BJ (cell line): Measurements from ENCODE around the gene AR. TPM values are rescaled to one million over a fixed set of nuclear protein-coding genes. Genes with fewer than 3 reads are reported as not detected.

Source experiments
- CTCF ChIA-PET: fragments of 350-600 bp; formaldehyde crosslinking; extraction: SDS; loops from one replicate; lab custom pipeline; 2021; ENCODE audit warnings: antibody characterized with exemption, inconsistent platforms; lab: Yijun Ruan, JAX
- POLR2A ChIA-PET: fragments of 300-600 bp; sonication (Branson Sonifier 250); formaldehyde crosslinking; extraction: SDS; loops from one replicate; lab custom pipeline; 2021; ENCODE audit warnings: antibody characterized with exemption; lab: Charles Lee
- DNase-seq: peaks from one replicate; pipeline ENCODE4 v3.0.0-alpha.2; 2011; ENCODE audit warnings: low read depth
- H3K27me3 ChIP-seq: 2 replicates; pipeline ENCODE4 v1.6.0; 2011; ENCODE audit warnings: low read length; ENCODE audit not compliant: control insufficient read depth, insufficient read depth
- H3K36me3 ChIP-seq: 2 replicates; pipeline ENCODE4 v1.5.1; 2011; ENCODE audit warnings: low read length; ENCODE audit not compliant: control insufficient read depth, insufficient read depth
- H3K4me3 ChIP-seq: 2 replicates; pipeline ENCODE4 v1.5.1; 2011; ENCODE audit warnings: low read depth, mild to moderate bottlenecking, control low read depth, low read length
- polyA plus RNA-seq: library from polyadenylated mRNA; depleted of rRNA; stranded (reverse); fragments of >200 nt; gene quantifications from 2 replicates; pipeline ENCODE4 v1.2.3, GENCODE V29; 2011
- TF ChIP-seq, protein P1 (sequence below): IDR thresholded peaks from 2 replicates; pipeline ENCODE4 v1.5.1; 2011; ENCODE audit warnings: low read depth, mild to moderate bottlenecking, control low read depth, inconsistent platforms, low read length, moderate library complexity; ENCODE audit not compliant: insufficient read depth

AR gene
- polyA plus RNA-seq, 1 experiment: 13.9 TPM

DNA sequence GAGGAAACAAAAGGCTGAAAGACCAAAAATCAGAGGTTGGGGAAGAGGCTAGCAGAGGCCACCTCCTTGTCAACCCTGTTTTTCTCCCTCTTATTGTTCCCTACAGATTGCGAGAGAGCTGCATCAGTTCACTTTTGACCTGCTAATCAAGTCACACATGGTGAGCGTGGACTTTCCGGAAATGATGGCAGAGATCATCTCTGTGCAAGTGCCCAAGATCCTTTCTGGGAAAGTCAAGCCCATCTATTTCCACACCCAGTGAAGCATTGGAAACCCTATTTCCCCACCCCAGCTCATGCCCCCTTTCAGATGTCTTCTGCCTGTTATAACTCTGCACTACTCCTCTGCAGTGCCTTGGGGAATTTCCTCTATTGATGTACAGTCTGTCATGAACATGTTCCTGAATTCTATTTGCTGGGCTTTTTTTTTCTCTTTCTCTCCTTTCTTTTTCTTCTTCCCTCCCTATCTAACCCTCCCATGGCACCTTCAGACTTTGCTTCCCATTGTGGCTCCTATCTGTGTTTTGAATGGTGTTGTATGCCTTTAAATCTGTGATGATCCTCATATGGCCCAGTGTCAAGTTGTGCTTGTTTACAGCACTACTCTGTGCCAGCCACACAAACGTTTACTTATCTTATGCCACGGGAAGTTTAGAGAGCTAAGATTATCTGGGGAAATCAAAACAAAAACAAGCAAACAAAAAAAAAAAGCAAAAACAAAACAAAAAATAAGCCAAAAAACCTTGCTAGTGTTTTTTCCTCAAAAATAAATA is 179.9 kb downstream of the AR start:
- Histone ChIP-seq H3K36me3 (peaks cover 1% of the 10 kb centered on the region; the same call in 1 of the 2 replicates), H3K4me3 (no peak overlapping the region), H3K27me3 (no peaks in the 10 kb centered on the region)
- CTCF ChIA-PET: interaction anchor here (0.6 kb wide), 1 partner anchor 78 kb away, joined by 4 read pairs; no protein-coding TSS in a partner anchor
- TF ChIP-seq, protein P1, sequence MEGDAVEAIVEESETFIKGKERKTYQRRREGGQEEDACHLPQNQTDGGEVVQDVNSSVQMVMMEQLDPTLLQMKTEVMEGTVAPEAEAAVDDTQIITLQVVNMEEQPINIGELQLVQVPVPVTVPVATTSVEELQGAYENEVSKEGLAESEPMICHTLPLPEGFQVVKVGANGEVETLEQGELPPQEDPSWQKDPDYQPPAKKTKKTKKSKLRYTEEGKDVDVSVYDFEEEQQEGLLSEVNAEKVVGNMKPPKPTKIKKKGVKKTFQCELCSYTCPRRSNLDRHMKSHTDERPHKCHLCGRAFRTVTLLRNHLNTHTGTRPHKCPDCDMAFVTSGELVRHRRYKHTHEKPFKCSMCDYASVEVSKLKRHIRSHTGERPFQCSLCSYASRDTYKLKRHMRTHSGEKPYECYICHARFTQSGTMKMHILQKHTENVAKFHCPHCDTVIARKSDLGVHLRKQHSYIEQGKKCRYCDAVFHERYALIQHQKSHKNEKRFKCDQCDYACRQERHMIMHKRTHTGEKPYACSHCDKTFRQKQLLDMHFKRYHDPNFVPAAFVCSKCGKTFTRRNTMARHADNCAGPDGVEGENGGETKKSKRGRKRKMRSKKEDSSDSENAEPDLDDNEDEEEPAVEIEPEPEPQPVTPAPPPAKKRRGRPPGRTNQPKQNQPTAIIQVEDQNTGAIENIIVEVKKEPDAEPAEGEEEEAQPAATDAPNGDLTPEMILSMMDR: no peak
- no peak for DNase-seq
- POLR2A ChIA-PET: no interaction called here

DNA sequence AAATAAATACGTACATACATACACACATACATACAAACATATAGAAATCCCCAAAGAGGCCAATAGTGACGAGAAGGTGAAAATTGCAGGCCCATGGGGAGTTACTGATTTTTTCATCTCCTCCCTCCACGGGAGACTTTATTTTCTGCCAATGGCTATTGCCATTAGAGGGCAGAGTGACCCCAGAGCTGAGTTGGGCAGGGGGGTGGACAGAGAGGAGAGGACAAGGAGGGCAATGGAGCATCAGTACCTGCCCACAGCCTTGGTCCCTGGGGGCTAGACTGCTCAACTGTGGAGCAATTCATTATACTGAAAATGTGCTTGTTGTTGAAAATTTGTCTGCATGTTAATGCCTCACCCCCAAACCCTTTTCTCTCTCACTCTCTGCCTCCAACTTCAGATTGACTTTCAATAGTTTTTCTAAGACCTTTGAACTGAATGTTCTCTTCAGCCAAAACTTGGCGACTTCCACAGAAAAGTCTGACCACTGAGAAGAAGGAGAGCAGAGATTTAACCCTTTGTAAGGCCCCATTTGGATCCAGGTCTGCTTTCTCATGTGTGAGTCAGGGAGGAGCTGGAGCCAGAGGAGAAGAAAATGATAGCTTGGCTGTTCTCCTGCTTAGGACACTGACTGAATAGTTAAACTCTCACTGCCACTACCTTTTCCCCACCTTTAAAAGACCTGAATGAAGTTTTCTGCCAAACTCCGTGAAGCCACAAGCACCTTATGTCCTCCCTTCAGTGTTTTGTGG is 180.7 kb downstream of the AR start:
- TF ChIP-seq, protein P1: no peak
- no peak overlapping the region for H3K4me3 ChIP-seq
- CTCF ChIA-PET: interaction anchor here (0.6 to 1.1 kb wide), 2 partner anchors 13 to 168 kb away, joined by 3 read pairs; no protein-coding TSS in a partner anchor
- no peak for DNase-seq
- no peaks in the 10 kb centered on the region for H3K27me3 ChIP-seq
- POLR2A ChIA-PET: no interaction called here
- H3K36me3 ChIP-seq: peaks cover 1% of the 10 kb centered on the region; the same call in 1 of the 2 replicates

DNA sequence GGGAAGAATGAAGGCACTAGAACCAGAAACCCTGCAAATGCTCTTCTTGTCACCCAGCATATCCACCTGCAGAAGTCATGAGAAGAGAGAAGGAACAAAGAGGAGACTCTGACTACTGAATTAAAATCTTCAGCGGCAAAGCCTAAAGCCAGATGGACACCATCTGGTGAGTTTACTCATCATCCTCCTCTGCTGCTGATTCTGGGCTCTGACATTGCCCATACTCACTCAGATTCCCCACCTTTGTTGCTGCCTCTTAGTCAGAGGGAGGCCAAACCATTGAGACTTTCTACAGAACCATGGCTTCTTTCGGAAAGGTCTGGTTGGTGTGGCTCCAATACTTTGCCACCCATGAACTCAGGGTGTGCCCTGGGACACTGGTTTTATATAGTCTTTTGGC is 181.7 kb downstream of the AR start:
- peaks cover 1% of the 10 kb centered on the region; the same call in 1 of the 2 replicates for H3K36me3 ChIP-seq
- CTCF ChIA-PET: no interaction called here
- no peak overlapping the region for H3K4me3 ChIP-seq
- no peaks in the 10 kb centered on the region for H3K27me3 ChIP-seq
- DNase-seq: no peak
- POLR2A ChIA-PET: no interaction called here
- TF ChIP-seq, protein P1: no peak

DNA sequence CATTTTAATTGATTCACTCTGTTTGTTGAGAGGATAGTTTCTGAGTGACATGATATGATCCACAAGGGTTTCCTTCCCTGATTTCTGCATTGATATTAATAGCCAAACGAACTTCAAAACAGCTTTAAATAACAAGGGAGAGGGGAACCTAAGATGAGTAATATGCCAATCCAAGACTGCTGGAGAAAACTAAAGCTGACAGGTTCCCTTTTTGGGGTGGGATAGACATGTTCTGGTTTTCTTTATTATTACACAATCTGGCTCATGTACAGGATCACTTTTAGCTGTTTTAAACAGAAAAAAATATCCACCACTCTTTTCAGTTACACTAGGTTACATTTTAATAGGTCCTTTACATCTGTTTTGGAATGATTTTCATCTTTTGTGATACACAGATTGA is 182.2 kb downstream of the AR start:
- TF ChIP-seq, protein P1: no peak
- no peak for DNase-seq
- Histone ChIP-seq H3K4me3 (no peak overlapping the region), H3K27me3 (no peaks in the 10 kb centered on the region), H3K36me3 (peaks cover 1% of the 10 kb centered on the region; the same call in 1 of the 2 replicates)
- ChIA-PET POLR2A (interaction anchor here (0.6 kb wide), 1 partner anchor 292 kb away, joined by 3 read pairs; no protein-coding TSS in a partner anchor), CTCF (interaction anchor here (0.6 kb wide), 1 partner anchor 293 kb away, joined by 3 read pairs; no protein-coding TSS in a partner anchor)

DNA sequence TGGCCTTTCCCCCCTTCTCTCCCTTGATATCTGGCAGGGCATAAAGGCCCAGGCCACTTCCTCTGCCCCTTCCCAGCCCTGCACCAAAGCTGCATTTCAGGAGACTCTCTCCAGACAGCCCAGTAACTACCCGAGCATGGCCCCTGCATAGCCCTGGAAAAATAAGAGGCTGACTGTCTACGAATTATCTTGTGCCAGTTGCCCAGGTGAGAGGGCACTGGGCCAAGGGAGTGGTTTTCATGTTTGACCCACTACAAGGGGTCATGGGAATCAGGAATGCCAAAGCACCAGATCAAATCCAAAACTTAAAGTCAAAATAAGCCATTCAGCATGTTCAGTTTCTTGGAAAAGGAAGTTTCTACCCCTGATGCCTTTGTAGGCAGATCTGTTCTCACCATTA is 183.8 kb downstream of the AR start:
- ChIA-PET POLR2A (no interaction called here), CTCF (no interaction called here)
- no peak overlapping the region for H3K4me3 ChIP-seq
- no peaks in the 10 kb centered on the region for H3K27me3 ChIP-seq
- peaks cover 1% of the 10 kb centered on the region; the same call in 1 of the 2 replicates for H3K36me3 ChIP-seq
- DNase-seq: no peak
- TF ChIP-seq, protein P1: no peak
